Measurements from ENCODE around the gene MUC21. TPM values are rescaled to one million over a fixed set of nuclear protein-coding genes. Genes with fewer than 3 reads are reported as not detected.

Gene MUC21
- total and polyA plus RNA-seq, 2 of the 8 experiments (the other 6 are each of a cell fraction or from before 2014, with no cell fraction given): not detected

DNA sequence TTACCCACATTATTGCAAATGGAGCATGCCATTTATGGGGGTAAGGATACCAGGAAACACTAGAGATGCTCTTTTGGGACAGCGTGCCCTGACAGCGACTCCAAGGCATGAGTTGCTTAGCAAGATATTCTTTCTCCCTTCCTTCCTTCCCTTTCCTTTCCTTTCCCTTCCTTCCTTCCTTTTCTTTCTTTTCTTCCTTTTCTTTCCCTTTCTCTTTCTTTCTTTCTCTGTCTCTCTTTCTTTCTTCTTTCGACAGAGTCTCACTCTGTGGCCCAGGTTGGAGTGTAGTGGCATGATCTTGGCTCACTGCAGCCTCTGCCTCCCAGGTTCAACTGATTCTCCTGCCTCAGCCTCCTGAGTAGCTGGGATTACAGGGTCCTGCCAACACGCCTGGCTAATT, 39.5 kb upstream of the MUC21 start:
- Histone ChIP-seq H3K36me3 (ENCODE audit: control insufficient read depth in 2 of 4, insufficient read depth in 4 of 4, low read length in 3 of 4) (no peaks in the 10 kb centered on the region), H3K9ac (replicated peaks in 1 of 4; ENCODE audit: extremely low read depth in 1 of 4, low read depth in 3 of 4, low read length in 3 of 4) (no peak overlapping the region), H4K5ac (ENCODE audit: insufficient read length, low read depth, low read length) (no peak overlapping the region), H3K4me1 (replicated peaks in 1 of 4; ENCODE audit: control insufficient read depth in 3 of 4, insufficient read depth in 4 of 4, low read length in 3 of 4) (peaks cover 6 to 9% (median 8%) of the 10 kb centered on the region in 4 experiments), H3K4ac (replicated peaks; ENCODE audit: insufficient read length, low read depth, low read length) (no peak overlapping the region), H2BK120ac (replicated peaks; ENCODE audit: low read depth, low read length) (no peak overlapping the region), H3K4me2 (ENCODE audit: insufficient read depth in 1 of 2, low read depth in 2 of 2, low read length in 2 of 2) (no peak overlapping the region), H2BK20ac (ENCODE audit: low read length) (no peak overlapping the region), H3K14ac (ENCODE audit: insufficient read length) (no peak overlapping the region), H3K27ac (ENCODE audit: low read depth, low read length) (no peak overlapping the region), H2BK5ac (ENCODE audit: low read depth, low read length) (no peak overlapping the region), H3K79me1 (ENCODE audit: low read depth, low read length) (no peaks in the 10 kb centered on the region), H3K23ac (ENCODE audit: insufficient read length) (no peak overlapping the region), H4K20me1 (replicated peaks in 1 of 2; ENCODE audit: control insufficient read depth in 1 of 2, insufficient read depth in 2 of 2, low read length in 2 of 2) (no peaks in the 10 kb centered on the region), H3K9me3 (ENCODE audit: insufficient read depth in 2 of 2, low read depth in 1 of 2, low read length in 1 of 2) (no peaks in the 10 kb centered on the region), H3K18ac (ENCODE audit: extremely low read depth, low read length) (no peak overlapping the region), H2BK12ac (ENCODE audit: low read depth, low read length) (peak overlapping the region; percentile 71; the same call in 1 of the 2 replicates), H3K27me3 (replicated peaks in 1 of 4; ENCODE audit: control insufficient read depth in 3 of 4, extremely low read depth in 1 of 4, insufficient read depth in 3 of 4, low read length in 3 of 4) (no peaks in the 10 kb centered on the region; a peak in 1 of 7 replicates), H3K4me3 (ENCODE audit: extremely low read depth in 1 of 4, insufficient read depth in 2 of 4, low read depth in 3 of 4, low read length in 4 of 4) (no peak overlapping the region), H4K91ac (replicated peaks; ENCODE audit: insufficient read length, low read length) (no peak overlapping the region), H2AK5ac (ENCODE audit: low read depth, low read length) (no peak overlapping the region), H4K8ac (ENCODE audit: extremely low read depth, insufficient read depth, low read length) (no peak overlapping the region), H2BK15ac (ENCODE audit: low read length) (no peak overlapping the region), H3K23me2 (ENCODE audit: low read depth, low read length) (no peaks in the 10 kb centered on the region; the same call in 1 of the 2 replicates), H2AFZ (ENCODE audit: low read length) (no peak overlapping the region), H3K79me2 (ENCODE audit: control insufficient read depth in 1 of 2, insufficient read depth in 2 of 2, low read length in 2 of 2) (no peaks in the 10 kb centered on the region), H3K56ac (replicated peaks; ENCODE audit: insufficient read length, low read depth, low read length) (no peak overlapping the region)
- POLR2A ChIA-PET (ENCODE audit: partially characterized antibody): no interaction called here
- 88% methylated on average over 4 of the region's 4 CpGs; no CpG with 5 or more reads in 1 of the 2 experiments for WGBS, 2 experiments (ENCODE audit: extremely low coverage in 1 of 2, insufficient coverage in 1 of 2, insufficient read length in 1 of 2, insufficient replicate concordance in 2 of 2, low coverage in 1 of 2, low lambda C conversion rate in 2 of 2, missing lambda C conversion rate in 1 of 2)
- no peak for FAIRE-seq
- CTCF ChIA-PET (ENCODE audit: partially characterized antibody): interaction anchor here (0.6 to 4.5 kb wide), 9 partner anchors 11 to 266 kb away, joined by 3 to 26 read pairs (median 4); no protein-coding TSS in a partner anchor
- no peak for DNase-seq (ENCODE audit: low read depth in 1 of 2, low spot score in 2 of 2)
- no peak for TF ChIP-seq RXRA (IDR thresholded peaks at IDR 0.05; ENCODE audit: insufficient read depth, low read depth, low read length)
- no peak for TF ChIP-seq TBP (IDR thresholded peaks at IDR 0.05; ENCODE audit: low read depth, low read length)
- TF ChIP-seq KDM5A (IDR thresholded peaks at IDR 0.05; ENCODE audit: low read length): no peak
- no peak for TF ChIP-seq SIN3A (conservative IDR thresholded peaks at IDR 0.05 in 1 of 2, IDR thresholded peaks at IDR 0.05 in 1 of 2; ENCODE audit: low read depth in 1 of 2, low read length in 2 of 2)
- TF ChIP-seq SRF (IDR thresholded peaks at IDR 0.05; ENCODE audit: low read depth, low read length): no peak
- no peak for TF ChIP-seq CBX8 (IDR thresholded peaks at IDR 0.05; ENCODE audit: borderline replicate concordance, low read depth, low read length)
- no peak for TF ChIP-seq CHD2 (IDR thresholded peaks at IDR 0.05; ENCODE audit: low read length)
- no peak for TF ChIP-seq SP2 (IDR thresholded peaks at IDR 0.05; ENCODE audit: low read length)
- no peak for TF ChIP-seq NANOG (IDR thresholded peaks at IDR 0.05; ENCODE audit: insufficient read depth, low read depth, low read length, poor library complexity, severe bottlenecking)
- no peak for TF ChIP-seq CTBP2 (IDR thresholded peaks at IDR 0.05; ENCODE audit: borderline replicate concordance, insufficient read depth, insufficient read length, low read length)
- TF ChIP-seq GABPA (IDR thresholded peaks at IDR 0.05; ENCODE audit: borderline replicate concordance, insufficient read depth, low read length): no peak
- no peak for TF ChIP-seq SUZ12 (IDR thresholded peaks at IDR 0.05; ENCODE audit: low read length)
- TF ChIP-seq SIRT6 (IDR thresholded peaks at IDR 0.05; ENCODE audit: low read length): no peak
- TF ChIP-seq, protein P1, sequence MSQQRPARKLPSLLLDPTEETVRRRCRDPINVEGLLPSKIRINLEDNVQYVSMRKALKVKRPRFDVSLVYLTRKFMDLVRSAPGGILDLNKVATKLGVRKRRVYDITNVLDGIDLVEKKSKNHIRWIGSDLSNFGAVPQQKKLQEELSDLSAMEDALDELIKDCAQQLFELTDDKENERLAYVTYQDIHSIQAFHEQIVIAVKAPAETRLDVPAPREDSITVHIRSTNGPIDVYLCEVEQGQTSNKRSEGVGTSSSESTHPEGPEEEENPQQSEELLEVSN (IDR thresholded peaks at IDR 0.05): no peak
